H9 (cell line): Measurements from ENCODE around the gene CDC5L. TPM values are rescaled to one million over a fixed set of nuclear protein-coding genes. Genes with fewer than 3 reads are reported as not detected.

ENCODE experiments used
- DNase-seq: peaks from one replicate; pipeline ENCODE4 v3.0.0-alpha.2; 2017
- H2AFZ ChIP-seq: one replicate; pipeline ENCODE4 v1.6.1; 2013; ENCODE audit warnings: mild to moderate bottlenecking, low read length, control low read depth, moderate library complexity
- H2AK5ac ChIP-seq: 2 replicates; pipeline ENCODE4 v1.6.1; 2013; ENCODE audit warnings: low read length, control low read depth, mixed read lengths; ENCODE audit not compliant: insufficient read length
- H2BK120ac ChIP-seq: one replicate; pipeline ENCODE4 v1.6.1; 2013; ENCODE audit warnings: low read depth, mild to moderate bottlenecking, low read length, control low read depth, inconsistent platforms; ENCODE audit not compliant: poor library complexity, severe bottlenecking
- H2BK12ac ChIP-seq: 2 replicates; pipeline ENCODE4 v1.6.1; 2013; ENCODE audit warnings: low read length, control low read depth, mixed read lengths, low read depth; ENCODE audit not compliant: insufficient read length
- H2BK15ac ChIP-seq: 2 replicates; pipeline ENCODE4 v1.6.1; 2013; ENCODE audit warnings: low read depth, low read length, control low read depth
- H2BK20ac ChIP-seq: one replicate; pipeline ENCODE4 v1.6.1; 2013; ENCODE audit warnings: low read depth, mild to moderate bottlenecking, low read length, control low read depth, inconsistent platforms; ENCODE audit not compliant: poor library complexity, severe bottlenecking
- H2BK5ac ChIP-seq: 2 replicates; pipeline ENCODE4 v1.6.1; 2013; ENCODE audit warnings: low read length, control low read depth, mixed read lengths; ENCODE audit not compliant: insufficient read length
- H3K14ac ChIP-seq: 2 replicates; pipeline ENCODE4 v1.6.1; 2013; ENCODE audit warnings: low read length, control low read depth; ENCODE audit not compliant: insufficient read depth
- H3K18ac ChIP-seq: 2 replicates; pipeline ENCODE4 v1.6.1; 2013; ENCODE audit warnings: low read depth, mild to moderate bottlenecking, mixed read lengths, low read length, control low read depth; ENCODE audit not compliant: insufficient read length
- H3K23ac ChIP-seq: 2 replicates; pipeline ENCODE4 v1.6.1; 2013; ENCODE audit warnings: low read length, control low read depth, mixed read lengths, low read depth; ENCODE audit not compliant: insufficient read length
- H3K23me2 ChIP-seq: 2 replicates; pipeline ENCODE4 v1.6.1; 2013; ENCODE audit warnings: low read depth, mild to moderate bottlenecking, mixed read lengths, low read length, control low read depth; ENCODE audit not compliant: insufficient read length, poor library complexity, severe bottlenecking
- H3K27ac ChIP-seq: 2 replicates; pipeline ENCODE4 v1.5.1; 2013; ENCODE audit warnings: low read length, control low read depth, mixed read lengths, low read depth; ENCODE audit not compliant: insufficient read length
- H3K27me3 ChIP-seq: 2 replicates; pipeline ENCODE4 v1.6.1; 2013; ENCODE audit warnings: low read length, control low read depth, inconsistent platforms; ENCODE audit not compliant: insufficient read depth
- H3K4ac ChIP-seq: 2 replicates; pipeline ENCODE4 v1.6.1; 2013; ENCODE audit warnings: low read depth, mild to moderate bottlenecking, control low read depth, inconsistent platforms, low read length, moderate library complexity
- H3K4me1 ChIP-seq: 2 replicates; pipeline ENCODE4 v1.6.1; 2013; ENCODE audit warnings: low read length, control low read depth, inconsistent platforms; ENCODE audit not compliant: insufficient read depth
- H3K4me2 ChIP-seq: 2 replicates; pipeline ENCODE4 v1.6.1; 2013; ENCODE audit warnings: low read length, control low read depth, mixed read lengths; ENCODE audit not compliant: insufficient read length, insufficient read depth
- H3K56ac ChIP-seq: 2 replicates; pipeline ENCODE4 v1.6.1; 2013; ENCODE audit warnings: low read depth, mild to moderate bottlenecking, mixed read lengths, low read length, control low read depth; ENCODE audit not compliant: insufficient read length
- H3K79me1 ChIP-seq: 2 replicates; pipeline ENCODE4 v1.6.1; 2013; ENCODE audit warnings: low read depth, mild to moderate bottlenecking, moderate library complexity, low read length, control low read depth, inconsistent platforms; ENCODE audit not compliant: insufficient read depth, poor library complexity, severe bottlenecking
- H3K79me2 ChIP-seq: 2 replicates; pipeline ENCODE4 v1.6.1; 2013; ENCODE audit warnings: low read length, control low read depth, inconsistent platforms; ENCODE audit not compliant: insufficient read depth
- H3K9ac ChIP-seq: 2 replicates; pipeline ENCODE4 v1.6.1; 2013; ENCODE audit warnings: low read length, control low read depth, mixed read lengths; ENCODE audit not compliant: insufficient read length; ENCODE audit errors: extremely low read depth
- H3K9me3 ChIP-seq: one replicate; pipeline ENCODE4 v1.6.1; 2013; ENCODE audit warnings: low read depth, low read length, inconsistent platforms; ENCODE audit not compliant: control insufficient read depth
- H3T11ph ChIP-seq: one replicate; pipeline ENCODE4 v1.6.1; 2013; ENCODE audit warnings: mild to moderate bottlenecking, low read length, control low read depth, inconsistent platforms
- H4K20me1 ChIP-seq: one replicate; pipeline ENCODE4 v1.6.1; 2013; ENCODE audit not compliant: control insufficient read depth, insufficient read length, insufficient read depth
- H4K5ac ChIP-seq: 2 replicates; pipeline ENCODE4 v1.6.1; 2013; ENCODE audit warnings: low read depth, mild to moderate bottlenecking, mixed read lengths, low read length, control low read depth; ENCODE audit not compliant: insufficient read length
- H4K8ac ChIP-seq: replicated peaks from 2 replicates; pipeline ENCODE4 v1.6.1; 2013; ENCODE audit warnings: low read length, control low read depth, mixed read lengths, low read depth; ENCODE audit not compliant: insufficient read length
- H4K91ac ChIP-seq: 2 replicates; pipeline ENCODE4 v1.6.1; 2013; ENCODE audit warnings: low read depth, mild to moderate bottlenecking, moderate library complexity, mixed read lengths, low read length, control low read depth; ENCODE audit not compliant: insufficient read length
- H3K27ac Mint-ChIP-seq, 3 experiments: 2 replicates in 2 of 3; 3 replicates in 1 of 3; pipeline ENCODE4 v1.8.0; 2020 to 2021; ENCODE audit warnings: mixed read lengths in 3 of 3, mild to moderate bottlenecking in 1 of 3, moderate library complexity in 1 of 3
- H3K27me3 Mint-ChIP-seq: 2 replicates; pipeline ENCODE4 v1.8.0; 2021; ENCODE audit warnings: low read depth, mild to moderate bottlenecking, moderate library complexity, mixed read lengths
- H3K36me3 Mint-ChIP-seq, 3 experiments: 2 replicates in 2 of 3; 3 replicates in 1 of 3; pipeline ENCODE4 v1.8.0; 2020 to 2021; ENCODE audit warnings: low read depth in 3 of 3, mixed read lengths in 3 of 3; ENCODE audit not compliant: insufficient read depth in 1 of 3
- H3K4me1 Mint-ChIP-seq, 2 experiments: 2 replicates each; pipeline ENCODE4 v1.8.0; 2020; ENCODE audit warnings: mixed read lengths in 2 of 2
- H3K4me3 Mint-ChIP-seq, 2 experiments: 2 replicates in 1 of 2; 3 replicates in 1 of 2; pipeline ENCODE4 v1.8.0; 2020 to 2021; ENCODE audit warnings: mild to moderate bottlenecking in 2 of 2, mixed read lengths in 2 of 2, moderate library complexity in 1 of 2
- H3K9me3 Mint-ChIP-seq, 2 experiments: 2 replicates in 1 of 2; 3 replicates in 1 of 2; pipeline ENCODE4 v1.8.0; 2020; ENCODE audit warnings: mild to moderate bottlenecking in 2 of 2, mixed read lengths in 2 of 2, moderate library complexity in 1 of 2
- CTCF ChIP-seq: fragments of 200-600 bp; sonication (generic); conservative IDR thresholded peaks from 3 replicates; pipeline ENCODE4 v1.8.0; 2021; ENCODE audit warnings: antibody characterized with exemption, mild to moderate bottlenecking
- WGBS: extraction: QIAGEN DNeasy Blood & Tissue Kit; methylation state at CpG from one replicate; pipeline ENCODE4 v1.1.7; 2013; ENCODE audit warnings: missing lambda C conversion rate, low lambda C conversion rate, mixed read lengths; ENCODE audit not compliant: insufficient read length; ENCODE audit errors: extremely low coverage; 5-methylcytosine and 5-hydroxymethylcytosine counted together
- total RNA-seq: library from RNA; stranded (reverse); gene quantifications from 2 replicates; pipeline ENCODE4 v1.2.1, GENCODE V29; 2021

CDC5L gene
- total RNA-seq, 1 experiment from 2014 or later: 34.3 TPM

- H3K79me1 ChIP-seq: no peaks in the 10 kb centered on the region
- no peak overlapping the region for H2BK15ac ChIP-seq
- no peak overlapping the region for H4K91ac ChIP-seq
- no peak for TF ChIP-seq CTCF
- no peaks in the 10 kb centered on the region for H3K23me2 ChIP-seq
- no peak overlapping the region for H3K27ac Mint-ChIP-seq
- no peaks in the 10 kb centered on the region for H3K9me3 ChIP-seq
- no peak overlapping the region for H2BK5ac ChIP-seq
- no peak overlapping the region for H3K23ac ChIP-seq
- H3K79me2 ChIP-seq: no peaks in the 10 kb centered on the region; the same call in 1 of the 2 replicates
- no peak for DNase-seq
- no peak overlapping the region for H2BK12ac ChIP-seq
- H3K9me3 Mint-ChIP-seq: no peaks in the 10 kb centered on the region
- H2BK120ac ChIP-seq: no peak overlapping the region
- H2AFZ ChIP-seq: no peak overlapping the region
- H3K27me3 Mint-ChIP-seq: no peaks in the 10 kb centered on the region
- H4K5ac ChIP-seq: no peak overlapping the region
- no peak overlapping the region for H4K8ac ChIP-seq
- no peak overlapping the region for H3K18ac ChIP-seq
- no peak overlapping the region for H3K9ac ChIP-seq
- H3K36me3 Mint-ChIP-seq: peaks cover 37 to 81% (median 76%) of the 10 kb centered on the region in 3 experiments; a peak in 6 of 7 replicates
- no CpG with 5 or more reads among the region's 11 CpGs for WGBS
- no peak overlapping the region for H3T11ph ChIP-seq
- no peak overlapping the region for H2AK5ac ChIP-seq
- H4K20me1 ChIP-seq: no peaks in the 10 kb centered on the region
- no peak overlapping the region for H3K14ac ChIP-seq
- H3K4me2 ChIP-seq: no peak overlapping the region
- no peak overlapping the region for H3K27ac ChIP-seq
- H3K4me1 Mint-ChIP-seq: no peaks in the 10 kb centered on the region
- no peaks in the 10 kb centered on the region for H3K27me3 ChIP-seq
- no peak overlapping the region for H3K4me3 Mint-ChIP-seq
- H3K56ac ChIP-seq: no peak overlapping the region
- no peak overlapping the region for H3K4ac ChIP-seq
- H3K4me1 ChIP-seq: no peaks in the 10 kb centered on the region
- no peak overlapping the region for H2BK20ac ChIP-seq
Observed at GRCh38 chr6:44407951-44408670, 20.6 kb downstream of the CDC5L start.
